CD14-positive monocyte (primary cell): ENCODE results near the gene USP3. TPM values are rescaled to one million over a fixed set of nuclear protein-coding genes. Genes with fewer than 3 reads are reported as not detected.

Source experiments
- DNase-seq, 3 donors: peaks; one replicate each; pipeline ENCODE4 v3.0.0-alpha.2; 2011 to 2022
- H2AFZ ChIP-seq: 2 replicates; pipeline ENCODE4 v1.6.0; 2012; ENCODE audit warnings: mild to moderate bottlenecking, low read depth, low read length, inconsistent platforms; ENCODE audit not compliant: insufficient read depth, poor library complexity, severe bottlenecking
- H3K27ac ChIP-seq, 2 donors: 1 replicate in 1 of 2; 2 replicates in 1 of 2; pipeline ENCODE4 v1.5.1; 2012 to 2013; ENCODE audit warnings: low read length in 2 of 2, control low read depth in 1 of 2, inconsistent platforms in 1 of 2, low read depth in 1 of 2, mild to moderate bottlenecking in 1 of 2
- H3K27me3 ChIP-seq, 2 donors: one replicate each; pipeline versions ENCODE4 v1.6.0 to v1.6.1; 2011 to 2013; ENCODE audit warnings: low read length in 2 of 2; ENCODE audit not compliant: control insufficient read depth in 2 of 2, insufficient read depth in 2 of 2
- H3K36me3 ChIP-seq, 2 donors: replicated peaks in 1 of 2; 1 replicate in 1 of 2; 2 replicates in 1 of 2; pipeline versions ENCODE4 v1.5.1 to v1.6.1; 2012 to 2013; ENCODE audit warnings: low read length in 2 of 2, control low read depth in 1 of 2, inconsistent platforms in 1 of 2, mild to moderate bottlenecking in 1 of 2; ENCODE audit not compliant: insufficient read depth in 2 of 2, control insufficient read depth in 1 of 2
- H3K4me1 ChIP-seq, 2 donors: 1 replicate in 1 of 2; 2 replicates in 1 of 2; pipeline versions ENCODE4 v1.5.1 to v1.6.1; 2012 to 2013; ENCODE audit warnings: low read length in 2 of 2, control low read depth in 1 of 2, inconsistent platforms in 1 of 2, mild to moderate bottlenecking in 1 of 2, moderate library complexity in 1 of 2; ENCODE audit not compliant: insufficient read depth in 2 of 2, control insufficient read depth in 1 of 2
- H3K4me2 ChIP-seq: replicated peaks from 2 replicates; pipeline ENCODE3; 2012; ENCODE audit warnings: low read length, moderate library complexity, mild to moderate bottlenecking; ENCODE audit not compliant: poor library complexity, severe bottlenecking; ENCODE audit errors: extremely low read depth
- H3K4me3 ChIP-seq, 3 experiments: fragments of 200-600 bp in 1 of 3; sonication (generic) in 1 of 3; replicated peaks in 1 of 3; 1 replicate in 2 of 3; 2 replicates in 1 of 3; pipeline ENCODE4 v1.5.1; 2011 to 2013; ENCODE audit warnings: low read length in 3 of 3, mild to moderate bottlenecking in 3 of 3, control low read depth in 2 of 3, low read depth in 2 of 3, inconsistent platforms in 1 of 3, moderate library complexity in 1 of 3
- H3K79me2 ChIP-seq: 2 replicates; pipeline ENCODE4 v1.6.0; 2012; ENCODE audit warnings: mild to moderate bottlenecking, control low read depth, inconsistent platforms, low read length, moderate library complexity; ENCODE audit not compliant: insufficient read depth
- H3K9ac ChIP-seq: 2 replicates; pipeline ENCODE4 v1.6.0; 2017; ENCODE audit warnings: low read length, mild to moderate bottlenecking; ENCODE audit not compliant: insufficient read depth, poor library complexity, severe bottlenecking
- H3K9me3 ChIP-seq, 2 donors: replicated peaks in 1 of 2; 1 replicate in 1 of 2; 2 replicates in 1 of 2; pipeline versions ENCODE4 v1.5.1 to v1.6.1; 2012 to 2013; ENCODE audit warnings: low read length in 2 of 2, control low read depth in 1 of 2; ENCODE audit not compliant: control insufficient read depth in 1 of 2, insufficient read depth in 1 of 2
- H4K20me1 ChIP-seq: 2 replicates; pipeline ENCODE4 v1.6.0; 2012; ENCODE audit warnings: mild to moderate bottlenecking, low read length, control low read depth, moderate library complexity; ENCODE audit not compliant: insufficient read depth
- H3K27ac Mint-ChIP-seq, 7 donors: one replicate each; pipeline ENCODE4 v1.8.0; 2020; ENCODE audit warnings: mild to moderate bottlenecking in 7 of 7, mixed read lengths in 7 of 7, moderate library complexity in 6 of 7, inconsistent platforms in 2 of 7
- H3K27me3 Mint-ChIP-seq, 3 donors: one replicate each; pipeline ENCODE4 v1.8.0; 2021 to 2022; ENCODE audit warnings: low read depth in 3 of 3, mild to moderate bottlenecking in 3 of 3, mixed read lengths in 3 of 3, moderate library complexity in 3 of 3, inconsistent platforms in 1 of 3
- H3K36me3 Mint-ChIP-seq, 2 donors: one replicate each; pipeline ENCODE4 v1.8.0; 2020; ENCODE audit warnings: mixed read lengths in 2 of 2, inconsistent platforms in 1 of 2, mild to moderate bottlenecking in 1 of 2
- H3K4me1 Mint-ChIP-seq: one replicate; pipeline ENCODE4 v1.8.0; 2020; ENCODE audit warnings: mild to moderate bottlenecking, mixed read lengths
- H3K4me3 Mint-ChIP-seq, 2 donors: one replicate each; pipeline ENCODE4 v1.8.0; 2020; ENCODE audit warnings: mild to moderate bottlenecking in 2 of 2, mixed read lengths in 2 of 2, moderate library complexity in 1 of 2
- H3K9me3 Mint-ChIP-seq, 7 donors: one replicate each; pipeline ENCODE4 v1.8.0; 2020 to 2022; ENCODE audit warnings: mixed read lengths in 7 of 7, mild to moderate bottlenecking in 6 of 7, moderate library complexity in 6 of 7, inconsistent platforms in 2 of 7
- WGBS: methylation state at CpG from one replicate; pipeline ENCODE4 v1.1.5; 2013; ENCODE audit warnings: missing lambda C conversion rate; ENCODE audit not compliant: insufficient coverage; 5-methylcytosine and 5-hydroxymethylcytosine counted together
- intact Hi-C, 2 donors: fragments of 100-400 bp; cut with micrococcal nuclease; formaldehyde crosslinking; loops; one replicate each; pipeline versions ENCODE4 v1.15.0 to v1.15.1; 2023
- polyA plus RNA-seq, 3 donors: library from polyadenylated mRNA; depleted of rRNA in 1 of 3; unstranded in 2 of 3; stranded (reverse) in 1 of 3; fragments of 300-500 nt in 2 of 3; fragments of >200 nt in 1 of 3; fragmentation: Illumina TruSeq in 2 of 3; gene quantifications; 1 replicate in 2 of 3; 2 replicates in 1 of 3; pipeline ENCODE4 v1.2.3, GENCODE V29; 2012 to 2021
- TF ChIP-seq, protein P1 (sequence below): fragments of 200-600 bp; IDR thresholded peaks from one replicate; pipeline ENCODE4 v1.8.0; 2022; ENCODE audit warnings: antibody characterized with exemption, mild to moderate bottlenecking

Gene USP3
- polyA plus RNA-seq, 3 donors: 91.4 to 167 (median 122) TPM

DNA sequence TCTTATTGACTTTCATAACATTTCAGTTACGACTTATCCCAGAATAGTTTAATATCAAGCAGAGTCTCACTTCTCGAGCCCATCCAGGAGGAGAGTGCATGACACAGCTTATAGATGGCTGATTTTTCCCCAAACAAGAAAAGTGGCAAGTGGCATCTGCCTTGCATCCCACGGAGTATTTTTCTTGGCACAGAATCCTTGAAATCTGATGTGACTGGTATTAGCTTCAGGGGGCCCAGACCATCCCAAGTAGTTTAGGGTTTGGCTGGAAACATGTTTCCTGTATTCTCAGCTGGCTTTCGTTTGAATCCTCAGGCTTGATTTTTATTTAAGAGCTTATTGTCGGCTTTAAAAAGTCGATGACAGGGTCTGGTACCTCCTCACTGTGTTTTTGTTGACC, 72.0 kb downstream of the USP3 start:
- Histone ChIP-seq H3K27me3 (no peaks in the 10 kb centered on the region), H3K4me3 (no peak overlapping the region), H3K9me3 (no peaks in the 10 kb centered on the region), H3K79me2 (peaks cover 53% of the 10 kb centered on the region), H4K20me1 (peaks cover 97% of the 10 kb centered on the region), H3K4me2 (no peak overlapping the region), H3K36me3 (peaks cover 92 to 97% of the 10 kb centered on the region in 2 donors), H3K27ac (peak overlapping the region in 1 of 2 donors; percentile 38), H3K9ac (no peak overlapping the region), H3K4me1 (no peaks in the 10 kb centered on the region), H2AFZ (no peak overlapping the region)
- TF ChIP-seq, protein P1, sequence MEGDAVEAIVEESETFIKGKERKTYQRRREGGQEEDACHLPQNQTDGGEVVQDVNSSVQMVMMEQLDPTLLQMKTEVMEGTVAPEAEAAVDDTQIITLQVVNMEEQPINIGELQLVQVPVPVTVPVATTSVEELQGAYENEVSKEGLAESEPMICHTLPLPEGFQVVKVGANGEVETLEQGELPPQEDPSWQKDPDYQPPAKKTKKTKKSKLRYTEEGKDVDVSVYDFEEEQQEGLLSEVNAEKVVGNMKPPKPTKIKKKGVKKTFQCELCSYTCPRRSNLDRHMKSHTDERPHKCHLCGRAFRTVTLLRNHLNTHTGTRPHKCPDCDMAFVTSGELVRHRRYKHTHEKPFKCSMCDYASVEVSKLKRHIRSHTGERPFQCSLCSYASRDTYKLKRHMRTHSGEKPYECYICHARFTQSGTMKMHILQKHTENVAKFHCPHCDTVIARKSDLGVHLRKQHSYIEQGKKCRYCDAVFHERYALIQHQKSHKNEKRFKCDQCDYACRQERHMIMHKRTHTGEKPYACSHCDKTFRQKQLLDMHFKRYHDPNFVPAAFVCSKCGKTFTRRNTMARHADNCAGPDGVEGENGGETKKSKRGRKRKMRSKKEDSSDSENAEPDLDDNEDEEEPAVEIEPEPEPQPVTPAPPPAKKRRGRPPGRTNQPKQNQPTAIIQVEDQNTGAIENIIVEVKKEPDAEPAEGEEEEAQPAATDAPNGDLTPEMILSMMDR: no peak
- no peaks in the 10 kb centered on the region for H3K27me3 Mint-ChIP-seq
- no peak for DNase-seq
- no peak overlapping the region for H3K4me3 Mint-ChIP-seq
- intact Hi-C loops: no loop called here
- H3K27ac Mint-ChIP-seq: peak overlapping the region in 2 of 7 donors; percentile 5 to 6
- WGBS: 96% methylated on average over 4 of the region's 6 CpGs
- H3K9me3 Mint-ChIP-seq: no peaks in the 10 kb centered on the region
- peaks cover 62 to 86% of the 10 kb centered on the region in 2 donors for H3K36me3 Mint-ChIP-seq
- H3K4me1 Mint-ChIP-seq: no peaks in the 10 kb centered on the region

DNA sequence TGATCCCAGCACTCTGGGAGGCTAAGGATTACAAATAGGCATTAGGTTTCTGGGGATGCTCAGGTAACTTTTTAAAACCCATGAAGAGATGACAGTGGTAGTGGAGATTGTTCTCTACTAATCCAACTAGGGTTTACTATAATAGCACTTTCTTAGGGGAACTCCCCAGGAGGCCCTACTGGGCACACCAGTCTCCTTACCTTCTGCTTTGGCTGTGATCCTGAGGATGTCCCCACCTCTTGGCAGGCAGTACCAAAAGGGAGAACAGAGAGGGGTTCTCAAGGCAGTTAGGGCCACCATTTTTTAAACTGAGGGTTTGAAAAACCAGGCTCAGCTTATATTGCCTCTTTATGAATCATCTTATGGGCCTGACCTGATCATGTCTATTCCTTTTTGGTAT, 77.8 kb downstream of the USP3 start:
- no peaks in the 10 kb centered on the region for H3K27me3 Mint-ChIP-seq
- no peaks in the 10 kb centered on the region for H3K4me1 ChIP-seq
- H2AFZ ChIP-seq: no peak overlapping the region
- no peaks in the 10 kb centered on the region for H3K27me3 ChIP-seq
- H3K4me3 Mint-ChIP-seq: no peak overlapping the region
- peaks cover 57% of the 10 kb centered on the region for H3K79me2 ChIP-seq
- H3K9ac ChIP-seq: no peak overlapping the region
- no peaks in the 10 kb centered on the region for H3K9me3 Mint-ChIP-seq
- H3K4me1 Mint-ChIP-seq: no peaks in the 10 kb centered on the region
- no peaks in the 10 kb centered on the region for H3K9me3 ChIP-seq
- TF ChIP-seq, protein P1: no peak
- H3K4me3 ChIP-seq: no peak overlapping the region
- peaks cover 88 to 97% of the 10 kb centered on the region in 2 donors for H3K36me3 ChIP-seq
- no peak overlapping the region for H3K4me2 ChIP-seq
- peaks cover 64 to 83% of the 10 kb centered on the region in 2 donors for H3K36me3 Mint-ChIP-seq
- intact Hi-C loops: loop anchor here in 1 of 2 donors (10.0 kb wide), 1 partner anchor 63 kb away; no protein-coding TSS in a partner anchor
- peaks cover 97% of the 10 kb centered on the region for H4K20me1 ChIP-seq
- peak overlapping the region in 5 of 7 donors; percentile 4 to 48 (median 30) for H3K27ac Mint-ChIP-seq
- no peak for DNase-seq
- peak overlapping the region in 1 of 2 donors; percentile 34 for H3K27ac ChIP-seq
